Activated T-cell treated with anti-CD3 and anti-CD28 coated beads, Interleukin-2, amount 50 U/mL, for 72 hours (primary cell): ENCODE results near the gene TMC7. TPM values are rescaled to one million over a fixed set of nuclear protein-coding genes. Genes with fewer than 3 reads are reported as not detected.
"Not testable (repeated sequence)": the region's sequence is repeated elsewhere in the genome, so short reads cannot be mapped to it uniquely, and the experiment has no call there.

Experiments
- ATAC-seq, 2 donors: fragments of 150-1000 bp; cut with Tn5 transposase; replicated peaks in 1 of 2; 2 replicates each; pipeline ENCODE4 v1.10.0; 2021; ENCODE audit warnings: moderate library complexity in 2 of 2, mild to moderate bottlenecking in 1 of 2
- DNase-seq, 2 donors: peaks; one replicate each; pipeline ENCODE4 v3.0.0; 2021 to 2022; ENCODE audit warnings: mixed read lengths in 1 of 2
- H3K27ac Mint-ChIP-seq: one replicate; pipeline ENCODE4 v1.8.0; 2022; ENCODE audit warnings: mild to moderate bottlenecking, moderate library complexity, mixed read lengths
- H3K27me3 Mint-ChIP-seq: one replicate; pipeline ENCODE4 v1.8.0; 2022; ENCODE audit warnings: low read depth, mixed read lengths
- H3K36me3 Mint-ChIP-seq, 2 donors: one replicate each; pipeline ENCODE4 v1.8.0; 2022; ENCODE audit warnings: mixed read lengths in 2 of 2, mild to moderate bottlenecking in 1 of 2; ENCODE audit not compliant: insufficient read depth in 2 of 2
- H3K4me1 Mint-ChIP-seq: one replicate; pipeline ENCODE4 v1.8.0; 2022; ENCODE audit warnings: low read depth, mixed read lengths
- H3K4me3 Mint-ChIP-seq, 2 donors: one replicate each; pipeline ENCODE4 v1.8.0; 2022; ENCODE audit warnings: mild to moderate bottlenecking in 2 of 2, mixed read lengths in 2 of 2, moderate library complexity in 2 of 2
- H3K9me3 Mint-ChIP-seq, 2 donors: one replicate each; pipeline ENCODE4 v1.8.0; 2022; ENCODE audit warnings: mixed read lengths in 2 of 2
- total RNA-seq, 2 donors: library from RNA; stranded (reverse); gene quantifications; one replicate each; pipeline ENCODE4 v1.2.3, GENCODE V29; 2022

TMC7 gene
- total RNA-seq, 2 donors from 2014 or later: 0.10 TPM; not detected in 1

- not testable (repeated sequence) for H3K9me3 Mint-ChIP-seq, H3K27me3 Mint-ChIP-seq, DNase-seq, ATAC-seq, H3K36me3 Mint-ChIP-seq
- H3K4me1 Mint-ChIP-seq: peaks cover 12% of the 10 kb centered on the region
- H3K4me3 Mint-ChIP-seq: peak overlapping the region; percentile 85 to 87
- peak overlapping the region; percentile 97 for H3K27ac Mint-ChIP-seq
Measured at GRCh38 chr16:18956658-18957241, 27.0 kb upstream of the TMC7 start.

DNA sequence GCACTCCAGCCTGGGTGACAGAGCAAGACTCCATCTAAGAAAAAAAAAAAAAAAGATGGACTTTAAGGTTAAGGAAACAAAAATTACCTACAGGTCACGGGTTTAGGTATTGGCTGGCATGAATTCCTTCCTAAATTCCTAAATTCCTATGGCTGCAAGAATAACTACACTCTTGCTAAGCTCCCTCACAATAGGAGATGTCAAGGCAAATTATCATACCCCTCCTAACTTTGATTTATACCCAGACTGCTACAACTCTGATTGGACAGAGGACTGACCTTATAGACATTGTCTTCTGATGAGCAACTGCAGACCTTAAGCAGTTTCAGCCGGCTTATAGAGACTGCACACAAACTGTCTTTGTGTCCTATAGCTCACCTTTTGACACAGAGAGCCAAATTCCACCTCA lies 25.1 kb upstream of the TMC7 start:
- Mint-ChIP-seq H3K4me1 (peaks cover 12% of the 10 kb centered on the region), H3K9me3 (no peaks in the 10 kb centered on the region), H3K27me3 (peaks cover 6% of the 10 kb centered on the region), H3K4me3 (no peak overlapping the region), H3K27ac (no peak overlapping the region), H3K36me3 (no peaks in the 10 kb centered on the region)
- DNase-seq (no peak), ATAC-seq (peak in 1 of 2 donors; percentile 6)

GRCh38 chr16:18959031-18959505 lies 24.7 kb upstream of the TMC7 start:
- ATAC-seq (peak; percentile 76 to 77), DNase-seq (no peak)
- Mint-ChIP-seq H3K27ac (no peak overlapping the region), H3K4me3 (no peak overlapping the region), H3K36me3 (no peaks in the 10 kb centered on the region), H3K27me3 (peaks cover 6% of the 10 kb centered on the region), H3K9me3 (no peaks in the 10 kb centered on the region), H3K4me1 (peaks cover 12% of the 10 kb centered on the region)

DNA sequence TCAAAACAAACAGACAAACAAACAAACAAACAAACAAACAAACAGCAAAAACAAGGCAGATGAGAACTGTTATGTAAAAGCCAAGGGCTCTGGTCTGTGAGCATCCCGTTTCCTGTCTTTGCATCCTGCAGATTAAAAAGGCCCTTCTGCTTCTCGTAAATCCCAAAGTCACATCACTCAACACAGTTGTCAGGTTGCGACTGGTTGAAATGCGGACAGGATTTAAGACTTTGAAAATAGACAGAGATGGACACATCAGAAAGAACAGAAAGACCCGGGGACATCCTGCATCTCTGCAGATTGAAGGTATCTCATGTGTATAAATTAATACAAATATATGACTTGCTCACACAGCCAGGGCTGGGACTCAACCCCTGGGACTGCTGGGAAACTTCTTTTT lies 18.2 kb upstream of the TMC7 start:
- Mint-ChIP-seq H3K27me3 (peaks cover 6% of the 10 kb centered on the region), H3K4me3 (no peak overlapping the region), H3K9me3 (no peaks in the 10 kb centered on the region), H3K27ac (no peak overlapping the region), H3K36me3 (no peaks in the 10 kb centered on the region), H3K4me1 (peaks cover 10% of the 10 kb centered on the region)
- ATAC-seq: no peak
- no peak for DNase-seq

DNA sequence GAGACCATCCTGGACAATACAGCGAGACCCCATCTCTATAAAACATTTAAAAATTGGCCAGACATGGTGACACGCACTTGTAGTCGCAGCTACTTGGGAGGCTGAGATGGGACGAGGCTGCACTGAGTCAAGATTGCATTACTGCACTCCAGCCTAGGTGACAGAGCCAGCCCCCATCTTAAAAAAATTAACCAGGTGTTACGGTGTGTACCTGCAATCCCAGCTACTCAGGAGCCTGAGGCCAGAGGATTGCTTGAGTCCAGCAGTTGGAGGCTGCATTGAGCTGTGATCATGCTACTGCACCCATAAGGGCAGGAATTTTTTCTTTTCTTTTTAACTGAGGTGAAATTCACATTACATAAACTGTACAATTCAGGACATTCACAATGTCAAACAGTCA lies 16.9 kb upstream of the TMC7 start:
- Mint-ChIP-seq H3K27me3 (peaks cover 2% of the 10 kb centered on the region), H3K9me3 (no peaks in the 10 kb centered on the region), H3K4me3 (no peak overlapping the region), H3K27ac (no peak overlapping the region), H3K36me3 (no peaks in the 10 kb centered on the region), H3K4me1 (peaks cover 10% of the 10 kb centered on the region)
- DNase-seq: no peak
- no peak for ATAC-seq

DNA sequence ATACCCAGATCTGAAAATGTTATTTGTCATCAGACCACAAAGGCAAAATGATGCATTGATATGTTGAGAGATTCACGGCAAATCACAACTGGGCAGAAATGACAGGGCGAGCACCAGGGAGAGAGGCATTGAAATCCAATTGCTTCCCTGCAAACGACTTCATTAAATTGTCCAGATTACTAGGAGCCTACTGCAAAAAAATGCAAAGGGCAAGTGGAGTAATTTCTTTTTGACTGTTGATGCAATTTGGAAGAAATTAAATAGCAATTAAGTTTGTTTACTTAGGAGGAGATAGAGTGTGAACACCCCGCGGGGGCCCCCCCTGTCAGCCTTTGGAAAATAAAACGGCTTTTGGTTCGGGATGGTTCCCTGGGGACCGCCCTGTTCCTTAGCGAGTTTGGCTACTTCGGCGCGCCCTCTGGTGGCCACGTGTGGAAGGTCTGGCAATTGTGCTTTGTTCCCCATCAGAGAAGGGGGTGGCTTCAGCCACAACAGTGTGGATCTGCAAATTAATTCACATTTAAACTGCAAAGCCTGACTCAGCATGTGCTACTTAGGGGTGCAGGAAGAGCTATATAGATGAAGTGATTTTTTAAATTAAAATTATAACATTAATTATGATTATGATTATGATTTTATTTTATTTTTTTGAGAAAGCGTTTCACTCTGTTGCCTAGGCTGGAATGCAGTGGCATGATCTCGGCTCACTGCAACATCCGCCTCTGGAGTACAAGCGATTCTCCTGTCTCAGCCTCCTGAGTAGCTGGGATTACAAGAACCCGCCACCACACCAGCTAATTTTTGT lies 14.5 kb upstream of the TMC7 start:
- no peaks in the 10 kb centered on the region for H3K27me3 Mint-ChIP-seq
- no peaks in the 10 kb centered on the region for H3K36me3 Mint-ChIP-seq
- H3K4me1 Mint-ChIP-seq: peaks cover 10% of the 10 kb centered on the region
- H3K4me3 Mint-ChIP-seq: peak overlapping the region; percentile 77 to 85
- H3K27ac Mint-ChIP-seq: no peak overlapping the region
- ATAC-seq (peak; percentile 84 to 87), DNase-seq (peak; percentile 75 to 83)
- no peaks in the 10 kb centered on the region for H3K9me3 Mint-ChIP-seq

DNA sequence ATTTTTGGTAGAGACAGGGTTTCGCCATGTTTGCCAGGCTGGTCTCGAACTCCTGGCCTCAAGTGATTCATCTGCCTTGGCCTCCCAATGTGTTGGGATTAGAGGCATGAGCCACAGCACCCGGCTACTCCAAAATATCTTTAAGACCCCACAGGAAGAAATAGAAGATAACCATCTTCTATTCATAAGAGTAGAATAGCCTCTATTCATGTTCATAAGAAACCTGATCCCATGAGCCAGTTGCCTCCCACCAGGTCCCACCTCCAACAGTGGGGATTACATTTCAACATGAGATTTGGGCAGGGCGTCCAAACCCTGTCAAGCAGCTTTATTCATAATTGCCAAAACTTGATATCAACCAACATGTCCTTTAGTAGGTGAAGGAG lies 13.9 kb upstream of the TMC7 start:
- Mint-ChIP-seq H3K9me3 (no peaks in the 10 kb centered on the region), H3K4me3 (no peak overlapping the region), H3K4me1 (peaks cover 10% of the 10 kb centered on the region), H3K36me3 (no peaks in the 10 kb centered on the region), H3K27me3 (no peaks in the 10 kb centered on the region), H3K27ac (no peak overlapping the region)
- no peak for ATAC-seq
- DNase-seq: no peak

DNA sequence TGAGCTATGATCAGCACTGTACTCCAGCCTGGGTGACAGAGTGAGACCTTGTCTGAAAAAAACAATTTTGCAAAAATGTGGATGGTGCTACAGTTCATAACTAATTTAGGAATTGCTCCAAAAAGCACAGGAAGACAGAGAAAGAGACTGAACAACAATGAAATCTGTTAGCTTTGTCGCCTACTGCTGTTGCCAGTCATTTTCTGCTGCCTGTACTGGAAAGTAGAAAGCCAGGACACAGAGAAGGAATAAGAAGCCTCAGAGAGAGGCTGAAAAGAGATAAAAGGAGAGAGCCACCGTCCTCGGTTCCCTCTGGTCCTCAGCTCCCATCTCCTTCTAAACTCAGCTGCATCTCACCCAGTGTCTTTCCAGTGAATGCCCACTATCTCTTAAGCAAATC lies 8.6 kb upstream of the TMC7 start:
- DNase-seq (no peak), ATAC-seq (no peak)
- Mint-ChIP-seq H3K4me3 (no peak overlapping the region), H3K9me3 (no peaks in the 10 kb centered on the region), H3K27ac (no peak overlapping the region), H3K27me3 (peaks cover 21% of the 10 kb centered on the region), H3K4me1 (no peaks in the 10 kb centered on the region), H3K36me3 (no peaks in the 10 kb centered on the region)

DNA sequence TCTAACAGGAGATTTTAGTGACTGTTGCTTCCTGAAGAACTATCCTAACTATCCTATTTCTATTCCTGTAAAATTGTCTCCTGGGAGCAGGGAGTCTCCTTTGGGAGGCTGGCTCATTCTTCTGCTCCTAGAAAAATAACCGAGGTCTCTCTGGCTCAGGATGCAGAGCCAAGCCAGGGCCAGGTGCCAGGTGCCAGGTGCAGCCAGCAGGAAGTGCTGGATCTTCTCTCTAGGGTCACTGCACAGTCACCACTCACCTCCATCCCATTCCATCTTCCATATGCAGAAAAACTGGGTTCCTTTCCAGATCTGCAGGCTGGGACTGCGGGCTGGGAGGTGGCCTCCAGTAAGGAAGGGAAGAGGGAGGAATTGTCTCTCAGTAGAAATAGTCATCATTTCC lies 3.8 kb upstream of the TMC7 start:
- Mint-ChIP-seq H3K27me3 (peaks cover 44% of the 10 kb centered on the region), H3K4me1 (no peaks in the 10 kb centered on the region), H3K4me3 (no peak overlapping the region), H3K27ac (no peak overlapping the region), H3K9me3 (no peaks in the 10 kb centered on the region), H3K36me3 (no peaks in the 10 kb centered on the region)
- ATAC-seq (no peak), DNase-seq (no peak)

DNA sequence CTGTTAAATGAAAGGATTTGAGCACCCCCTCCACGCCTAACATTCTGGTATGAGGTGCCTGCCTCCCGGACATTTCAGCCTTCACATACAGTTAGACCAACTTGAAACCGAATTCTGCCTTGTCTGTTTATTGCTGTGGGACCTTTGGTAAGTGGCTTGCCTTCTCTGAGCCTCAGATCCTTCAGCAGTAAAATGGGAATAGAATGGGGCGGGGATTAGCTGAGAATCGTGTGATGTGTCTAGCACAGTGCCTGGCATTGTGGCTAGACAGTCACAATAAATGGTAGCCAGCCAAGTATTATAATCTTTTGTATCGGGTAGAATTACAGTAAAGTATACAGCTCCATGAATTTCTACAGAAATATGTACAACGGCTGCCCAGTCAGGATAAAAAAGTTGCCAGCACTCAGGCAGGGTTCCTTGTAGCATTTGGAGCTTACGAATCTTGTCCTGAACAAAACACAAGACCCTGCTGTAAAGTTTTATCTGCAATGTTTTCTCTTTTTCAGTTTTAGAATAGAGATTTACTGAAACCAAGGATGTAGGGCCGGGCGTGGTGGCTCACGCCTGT lies 786 bp downstream of the TMC7 start:
- Mint-ChIP-seq H3K27me3 (peaks cover 34% of the 10 kb centered on the region), H3K9me3 (no peaks in the 10 kb centered on the region), H3K4me3 (peak overlapping the region; percentile 55 to 62), H3K27ac (no peak overlapping the region), H3K36me3 (no peaks in the 10 kb centered on the region), H3K4me1 (no peaks in the 10 kb centered on the region)
- no peak for ATAC-seq
- DNase-seq: no peak

- H3K4me3 Mint-ChIP-seq, H3K36me3 Mint-ChIP-seq, H3K27ac Mint-ChIP-seq, ATAC-seq, H3K9me3 Mint-ChIP-seq, DNase-seq, H3K4me1 Mint-ChIP-seq: not testable (repeated sequence)
- H3K27me3 Mint-ChIP-seq: peaks cover 27% of the 10 kb centered on the region
Measured at GRCh38 chr16:18985256-18985655, 1.5 kb downstream of the TMC7 start.

- not testable (repeated sequence) for ATAC-seq, H3K27ac Mint-ChIP-seq, H3K36me3 Mint-ChIP-seq, H3K4me3 Mint-ChIP-seq, DNase-seq, H3K9me3 Mint-ChIP-seq, H3K27me3 Mint-ChIP-seq, H3K4me1 Mint-ChIP-seq
Measured at GRCh38 chr16:18991731-18992130, 8.0 kb downstream of the TMC7 start.

GRCh38 chr16:18993531-18993930 lies 9.8 kb downstream of the TMC7 start:
- not testable (repeated sequence) for DNase-seq, H3K27me3 Mint-ChIP-seq, H3K4me3 Mint-ChIP-seq, ATAC-seq, H3K36me3 Mint-ChIP-seq, H3K27ac Mint-ChIP-seq, H3K4me1 Mint-ChIP-seq, H3K9me3 Mint-ChIP-seq
